PC-9 (cell line): Measurements from ENCODE around the gene CCL21.

Experiments
- CTCF ChIP-seq: fragments of 200-600 bp; sonication (generic); conservative IDR thresholded peaks from 2 replicates; pipeline ENCODE4 v1.6.1; 2017; ENCODE audit warnings: mixed run types, antibody characterized with exemption, mild to moderate bottlenecking, moderate library complexity
- EZH2 ChIP-seq: fragments of 200-600 bp; sonication (generic); IDR thresholded peaks from 2 replicates; pipeline ENCODE4 v1.8.0; 2017; ENCODE audit warnings: antibody characterized with exemption, low read depth

DNA sequence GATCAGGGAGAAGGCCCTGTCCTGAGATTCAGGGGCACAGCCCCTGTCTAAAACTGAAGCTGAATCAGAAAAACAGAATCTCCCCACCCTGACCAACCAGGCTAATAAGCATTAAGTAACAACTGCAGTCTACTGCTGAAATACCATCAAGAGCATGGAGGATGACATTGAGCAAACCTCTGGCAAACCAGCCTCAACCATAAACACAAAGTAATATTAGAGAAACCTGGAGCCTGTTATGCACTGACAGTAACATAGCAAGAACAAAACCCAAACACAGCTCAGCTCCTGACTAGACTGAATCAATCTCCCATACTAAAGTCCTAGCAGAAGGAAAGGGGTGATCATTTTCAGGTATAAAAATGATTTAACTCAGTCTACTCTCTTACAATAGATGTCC is 24.8 kb upstream of the CCL21 start:
- TF ChIP-seq CTCF (no peak), EZH2 (no peak)
